CD8-positive, alpha-beta memory T cell (primary cell): Measurements from ENCODE around the gene SMIM35. TPM values are rescaled to one million over a fixed set of nuclear protein-coding genes. Genes with fewer than 3 reads are reported as not detected.

Source experiments
- CTCF ChIA-PET: fragments of 350-600 bp; sonication (Branson Sonifier 250); formaldehyde crosslinking; loops from one replicate; lab custom pipeline; 2021; ENCODE audit warnings: antibody characterized with exemption; lab: Charles Lee
- POLR2A ChIA-PET: fragments of 350-600 bp; sonication (Branson Sonifier 250); formaldehyde crosslinking; loops from one replicate; lab custom pipeline; 2021; ENCODE audit warnings: antibody characterized with exemption; lab: Charles Lee
- DNase-seq, 5 donors: peaks; one replicate each; pipeline versions ENCODE4 v3.0.0 to v3.0.0-alpha.2; 2020 to 2022; ENCODE audit warnings: mixed read lengths in 1 of 5
- H3K27ac ChIP-seq: one replicate; pipeline ENCODE4 v1.7.0; 2013; ENCODE audit warnings: low read depth, mild to moderate bottlenecking, low read length, moderate library complexity
- H3K27me3 ChIP-seq: 2 replicates; pipeline ENCODE4 v1.7.0; 2013; ENCODE audit warnings: low read length, mild to moderate bottlenecking; ENCODE audit not compliant: insufficient read depth, poor library complexity, severe bottlenecking
- H3K36me3 ChIP-seq: 2 replicates; pipeline ENCODE4 v1.7.0; 2013; ENCODE audit warnings: mild to moderate bottlenecking, low read length, moderate library complexity; ENCODE audit not compliant: insufficient read depth
- H3K4me1 ChIP-seq: 2 replicates; pipeline ENCODE4 v1.7.0; 2013; ENCODE audit warnings: mild to moderate bottlenecking, low read length, moderate library complexity; ENCODE audit not compliant: insufficient read depth
- H3K4me3 ChIP-seq: 2 replicates; pipeline ENCODE4 v1.7.0; 2013; ENCODE audit warnings: mild to moderate bottlenecking, low read length
- H3K9me3 ChIP-seq: 2 replicates; pipeline ENCODE4 v1.7.0; 2013; ENCODE audit warnings: mild to moderate bottlenecking, low read length
- H3K27ac Mint-ChIP-seq, 8 donors: one replicate each; pipeline ENCODE4 v1.8.0; 2020 to 2021; ENCODE audit warnings: mixed read lengths in 8 of 8, mild to moderate bottlenecking in 6 of 8, inconsistent platforms in 3 of 8, moderate library complexity in 3 of 8
- H3K27me3 Mint-ChIP-seq, 2 donors: one replicate each; pipeline ENCODE4 v1.8.0; 2020 to 2021; ENCODE audit warnings: mixed read lengths in 2 of 2, mild to moderate bottlenecking in 1 of 2, moderate library complexity in 1 of 2
- H3K36me3 Mint-ChIP-seq, 3 donors: one replicate each; pipeline ENCODE4 v1.8.0; 2020 to 2021; ENCODE audit warnings: mixed read lengths in 3 of 3, inconsistent platforms in 1 of 3, mild to moderate bottlenecking in 1 of 3
- H3K4me1 Mint-ChIP-seq, 3 donors: one replicate each; pipeline ENCODE4 v1.8.0; 2020 to 2021; ENCODE audit warnings: mixed read lengths in 3 of 3, inconsistent platforms in 1 of 3, mild to moderate bottlenecking in 1 of 3
- H3K4me3 Mint-ChIP-seq, 7 donors: one replicate each; pipeline ENCODE4 v1.8.0; 2020 to 2021; ENCODE audit warnings: mixed read lengths in 7 of 7, mild to moderate bottlenecking in 6 of 7, moderate library complexity in 4 of 7, inconsistent platforms in 2 of 7
- H3K9me3 Mint-ChIP-seq, 5 donors: one replicate each; pipeline ENCODE4 v1.8.0; 2020 to 2022; ENCODE audit warnings: mixed read lengths in 5 of 5, mild to moderate bottlenecking in 3 of 5, moderate library complexity in 2 of 5, inconsistent platforms in 1 of 5
- polyA plus RNA-seq: library from polyadenylated mRNA; unstranded; fragments of 300-500 nt; fragmentation: Illumina TruSeq; gene quantifications from one replicate; pipeline ENCODE4 v1.2.3, GENCODE V29; 2021
- total RNA-seq, 2 experiments: library from RNA; stranded (reverse); gene quantifications; one replicate each; pipeline ENCODE4 v1.2.3, GENCODE V29; 2021

SMIM35 gene
- total RNA-seq (under 1 TPM; 0.40 to 0.63 TPM), polyA plus RNA-seq (2.4 TPM)

- peaks cover 6 to 26% of the 10 kb centered on the region in 2 donors for H3K27me3 Mint-ChIP-seq
- H3K36me3 Mint-ChIP-seq, result peaks cover 0 to 36% (median 4%) of the 10 kb centered on the region in 3 donors
- peaks cover 14 to 30% (median 23%) of the 10 kb centered on the region in 5 donors for H3K9me3 Mint-ChIP-seq
- no peaks in the 10 kb centered on the region for H3K27me3 ChIP-seq
- H3K27ac Mint-ChIP-seq, result peak within 1 kb of the TSS in 1 of 8 donors; percentile 50
- CTCF ChIA-PET, result interaction anchor here (1.7 kb wide), 1 partner anchor 140 kb away, joined by 5 read pairs; no protein-coding TSS in a partner anchor
- H3K4me3 ChIP-seq, result no peak within 1 kb of the TSS
- H3K27ac ChIP-seq, result no peak within 1 kb of the TSS
- POLR2A ChIA-PET, result interaction anchor here (0.6 kb wide), 1 partner anchor 124 kb away, joined by 3 read pairs; no protein-coding TSS in a partner anchor
- DNase-seq, result no peak
- no peaks in the 10 kb centered on the region for H3K4me1 ChIP-seq
- no peak within 1 kb of the TSS for H3K4me3 Mint-ChIP-seq
- H3K9me3 ChIP-seq, result peaks cover 4% of the 10 kb centered on the region
- H3K36me3 ChIP-seq, result no peaks in the 10 kb centered on the region
- H3K4me1 Mint-ChIP-seq, result no peaks in the 10 kb centered on the region
These were observed at the start of gene SMIM35 for GRCh38 chr11:118086913-118087768. SMIM35 (minus strand) TSS chr11:118086963; CDS start chr11:118086757, 206 bp downstream.

GRCh38 chr11:118136341-118136740 lies 49.6 kb upstream of the SMIM35 start:
- ChIA-PET CTCF (no interaction called here), POLR2A (no interaction called here)
- Mint-ChIP-seq H3K27ac (peak overlapping the region in 1 of 8 donors; percentile 84), H3K27me3 (peaks cover 20 to 59% of the 10 kb centered on the region in 2 donors), H3K36me3 (no peaks in the 10 kb centered on the region), H3K4me3 (no peak overlapping the region), H3K4me1 (no peaks in the 10 kb centered on the region), H3K9me3 (no peaks in the 10 kb centered on the region)
- no peak overlapping the region for H3K4me3 ChIP-seq
- no peaks in the 10 kb centered on the region for H3K4me1 ChIP-seq
- DNase-seq, result no peak
- H3K27me3 ChIP-seq, result peaks cover 12% of the 10 kb centered on the region
- no peaks in the 10 kb centered on the region for H3K9me3 ChIP-seq
- H3K36me3 ChIP-seq, result no peaks in the 10 kb centered on the region
- H3K27ac ChIP-seq, result no peak overlapping the region

- H3K9me3 ChIP-seq, result no peaks in the 10 kb centered on the region
- DNase-seq, result no peak
- peaks cover 19 to 57% of the 10 kb centered on the region in 2 donors for H3K27me3 Mint-ChIP-seq
- no peaks in the 10 kb centered on the region for H3K36me3 ChIP-seq
- no peak overlapping the region for H3K27ac ChIP-seq
- ChIA-PET CTCF (no interaction called here), POLR2A (no interaction called here)
- H3K9me3 Mint-ChIP-seq, result no peaks in the 10 kb centered on the region
- H3K4me1 Mint-ChIP-seq, result no peaks in the 10 kb centered on the region
- no peak overlapping the region for H3K27ac Mint-ChIP-seq
- peaks cover 9% of the 10 kb centered on the region for H3K27me3 ChIP-seq
- no peaks in the 10 kb centered on the region for H3K4me1 ChIP-seq
- H3K4me3 Mint-ChIP-seq, result no peak overlapping the region
- no peaks in the 10 kb centered on the region for H3K36me3 Mint-ChIP-seq
- H3K4me3 ChIP-seq, result no peak overlapping the region
These were observed 49.0 kb upstream of the SMIM35 start for GRCh38 chr11:118135796-118136165.

GRCh38 chr11:118135051-118135795 lies 48.5 kb upstream of the SMIM35 start:
- Histone ChIP-seq H3K4me1 (no peaks in the 10 kb centered on the region), H3K27ac (no peak overlapping the region), H3K9me3 (no peaks in the 10 kb centered on the region), H3K27me3 (peaks cover 4% of the 10 kb centered on the region), H3K4me3 (no peak overlapping the region), H3K36me3 (no peaks in the 10 kb centered on the region)
- Mint-ChIP-seq H3K27ac (no peak overlapping the region), H3K9me3 (no peaks in the 10 kb centered on the region), H3K36me3 (no peaks in the 10 kb centered on the region), H3K4me3 (no peak overlapping the region), H3K27me3 (peaks cover 17 to 51% of the 10 kb centered on the region in 2 donors), H3K4me1 (no peaks in the 10 kb centered on the region)
- DNase-seq, result no peak
- CTCF ChIA-PET, result no interaction called here
- POLR2A ChIA-PET, result interaction anchor here (0.5 kb wide), 1 partner anchor 63 kb away, joined by 5 read pairs; no protein-coding TSS in a partner anchor

GRCh38 chr11:118133816-118134215 lies 47.1 kb upstream of the SMIM35 start:
- Histone ChIP-seq H3K27me3 (no peaks in the 10 kb centered on the region), H3K4me3 (no peak overlapping the region), H3K36me3 (no peaks in the 10 kb centered on the region), H3K9me3 (no peaks in the 10 kb centered on the region), H3K27ac (no peak overlapping the region), H3K4me1 (no peaks in the 10 kb centered on the region)
- Mint-ChIP-seq H3K9me3 (no peaks in the 10 kb centered on the region), H3K36me3 (no peaks in the 10 kb centered on the region), H3K27ac (no peak overlapping the region), H3K4me1 (no peaks in the 10 kb centered on the region), H3K4me3 (no peak overlapping the region), H3K27me3 (peaks cover 13 to 44% of the 10 kb centered on the region in 2 donors)
- ChIA-PET CTCF (interaction anchor here (2.1 kb wide), 1 partner anchor 10 kb away, joined by 4 read pairs; no protein-coding TSS in a partner anchor), POLR2A (no interaction called here)
- DNase-seq, result no peak

- Mint-ChIP-seq H3K9me3 (no peaks in the 10 kb centered on the region), H3K4me1 (no peaks in the 10 kb centered on the region), H3K27ac (peak overlapping the region in 1 of 8 donors; percentile 48), H3K4me3 (no peak overlapping the region), H3K27me3 (peaks cover 13 to 41% of the 10 kb centered on the region in 2 donors), H3K36me3 (no peaks in the 10 kb centered on the region)
- no peaks in the 10 kb centered on the region for H3K27me3 ChIP-seq
- no peak for DNase-seq
- H3K27ac ChIP-seq, result no peak overlapping the region
- H3K36me3 ChIP-seq, result no peaks in the 10 kb centered on the region
- H3K4me1 ChIP-seq, result no peaks in the 10 kb centered on the region
- no peak overlapping the region for H3K4me3 ChIP-seq
- no peaks in the 10 kb centered on the region for H3K9me3 ChIP-seq
- POLR2A ChIA-PET, result no interaction called here
- CTCF ChIA-PET, result interaction anchor here (1.3 to 2.1 kb wide), 2 partner anchors 11 to 39 kb away, joined by 4 read pairs; no protein-coding TSS in a partner anchor
These were observed 45.8 kb upstream of the SMIM35 start for GRCh38 chr11:118132385-118133151.

GRCh38 chr11:118129471-118130172 lies 42.9 kb upstream of the SMIM35 start:
- Histone ChIP-seq H3K4me1 (no peaks in the 10 kb centered on the region), H3K36me3 (no peaks in the 10 kb centered on the region), H3K27ac (no peak overlapping the region), H3K27me3 (no peaks in the 10 kb centered on the region), H3K4me3 (no peak overlapping the region), H3K9me3 (no peaks in the 10 kb centered on the region)
- Mint-ChIP-seq H3K36me3 (no peaks in the 10 kb centered on the region), H3K27ac (no peak overlapping the region), H3K4me1 (no peaks in the 10 kb centered on the region), H3K9me3 (no peaks in the 10 kb centered on the region), H3K4me3 (peak overlapping the region in 1 of 7 donors; percentile 23), H3K27me3 (peaks cover 18 to 26% of the 10 kb centered on the region in 2 donors)
- ChIA-PET POLR2A (no interaction called here), CTCF (no interaction called here)
- no peak for DNase-seq
